Stromal cell of bone marrow (primary cell): ENCODE results near the gene TGM3.

Source experiments
- DNase-seq: peaks from one replicate; pipeline ENCODE4 v3.0.0-alpha.2; 2012; ENCODE audit warnings: low read depth

The TGM3 gene

DNA sequence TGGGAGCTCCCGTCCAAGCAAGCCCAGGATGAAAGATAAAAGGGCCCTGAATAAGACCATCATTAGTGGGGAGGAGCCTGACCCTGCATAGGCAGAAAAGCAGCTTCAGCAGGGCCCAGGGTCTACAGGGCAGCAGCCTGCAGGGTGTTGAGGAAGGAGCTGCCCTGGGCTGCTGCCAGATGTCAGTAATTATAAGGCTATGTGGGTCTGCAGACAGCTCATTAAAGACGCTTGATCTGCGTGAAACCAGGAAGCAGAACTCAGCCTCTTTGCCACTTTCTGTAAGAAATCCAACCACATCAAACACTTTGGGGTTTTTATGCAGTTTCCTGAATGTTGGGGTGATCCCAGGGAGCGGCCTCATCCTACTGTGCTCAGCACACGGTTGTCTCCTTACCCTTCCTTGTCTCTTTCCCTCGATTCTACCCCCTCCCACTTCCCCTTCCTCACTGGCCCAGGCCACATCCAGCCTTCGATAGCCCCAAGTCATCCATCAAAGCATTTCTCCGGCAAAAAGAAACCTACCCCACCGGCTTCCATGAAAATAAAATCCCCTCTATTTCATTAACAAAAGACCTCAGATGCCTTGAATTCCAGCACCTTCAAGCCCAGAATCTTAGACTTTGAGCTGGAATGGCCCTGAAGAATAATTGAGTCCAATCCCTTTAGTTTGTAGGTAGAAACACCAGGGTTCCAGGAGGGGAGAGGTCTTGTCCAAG, 83.9 kb downstream of the TGM3 start:
- no peak for DNase-seq

- DNase-seq = no peak
These were observed 84.8 kb downstream of the TGM3 start, which contains the start of gene TGM6 for GRCh38 chr20:2380601-2381000. Gene TGM6 (plus strand): TSS chr20:2380901. CDS start chr20:2380969, 68 bp downstream.

DNA sequence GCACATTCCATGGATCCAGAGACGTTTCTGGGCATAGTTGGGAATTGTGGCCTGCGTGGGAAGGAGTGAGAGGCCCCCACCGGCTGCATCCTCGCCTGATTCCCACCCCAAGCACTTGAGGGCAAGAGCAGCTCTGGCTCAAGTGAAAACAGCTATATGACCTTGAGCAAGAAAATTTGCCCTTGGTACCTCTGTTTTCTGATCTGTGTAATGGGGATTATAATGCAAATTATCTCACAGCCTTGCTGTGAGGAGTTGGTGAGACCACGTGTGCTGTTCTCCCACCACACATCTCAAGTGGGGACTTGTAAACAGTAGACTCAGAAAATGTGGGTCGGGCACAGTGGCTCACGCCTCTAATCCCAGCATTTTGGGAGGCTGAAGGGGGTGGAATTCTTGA, 85.5 kb downstream of the TGM3 start:
- DNase-seq = no peak

GRCh38 chr20:2382833-2383232, 87.0 kb downstream of the TGM3 start:
- no peak for DNase-seq

- no peak for DNase-seq
These were observed 89.2 kb downstream of the TGM3 start for GRCh38 chr20:2385026-2385425.

- no peak for DNase-seq
These were observed 89.7 kb downstream of the TGM3 start for GRCh38 chr20:2385496-2385895.

- no peak for DNase-seq
These were observed 90.8 kb downstream of the TGM3 start for GRCh38 chr20:2386516-2387179.

DNA sequence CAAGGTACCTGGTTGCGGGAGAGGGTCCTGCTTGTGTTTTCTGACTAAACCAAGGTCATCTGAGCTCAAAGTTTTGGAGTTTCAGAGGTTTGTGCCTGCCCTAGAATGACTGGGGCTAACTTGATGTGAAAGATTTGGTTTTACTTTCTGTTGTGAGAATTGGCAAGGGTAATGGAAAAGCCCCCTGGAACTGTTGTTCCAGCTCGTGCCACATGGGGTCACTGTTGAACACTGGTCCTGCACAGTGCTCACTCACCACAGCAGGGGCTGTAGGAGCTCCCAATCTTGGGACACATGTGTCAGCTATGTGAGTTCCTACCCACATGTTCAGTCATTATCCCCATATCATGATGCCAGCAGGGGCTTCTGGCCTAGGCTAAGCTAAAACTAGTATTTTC, 91.4 kb downstream of the TGM3 start:
- DNase-seq = no peak

DNA sequence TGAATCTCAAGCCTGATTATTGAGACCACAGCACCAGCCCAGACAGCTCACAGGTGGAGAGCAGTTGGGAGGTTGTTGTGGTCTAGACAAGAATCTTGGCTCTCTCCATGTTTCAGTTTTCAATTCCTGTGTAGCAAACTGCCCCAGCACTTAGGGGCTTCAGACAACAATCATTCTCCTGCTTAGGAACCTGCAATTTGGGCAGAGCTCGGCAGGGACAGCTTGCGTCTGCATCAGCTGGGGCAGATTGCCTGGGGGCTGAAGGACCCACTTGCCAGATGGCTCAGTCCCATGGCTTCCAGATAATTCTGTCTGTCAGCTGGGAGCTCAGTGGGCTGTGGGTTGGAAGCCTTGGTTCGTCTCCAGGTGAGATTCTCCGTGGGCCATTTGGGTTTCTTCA, 91.8 kb downstream of the TGM3 start:
- no peak for DNase-seq
